HG03575 (cell line): ENCODE results near the gene TRIM56.
"Not testable (repeated sequence)": the region's sequence is repeated elsewhere in the genome, so short reads cannot be mapped to it uniquely, and the experiment has no call there.

Source experiments
- ATAC-seq: cut with Tn5 transposase; IDR thresholded peaks from one replicate; pipeline ENCODE4 v1.9.1; 2021; ENCODE audit not compliant: unreplicated experiment, insufficient number of reproducible peaks, low FRiP score; ENCODE audit errors: extremely low read depth

Gene TRIM56

DNA sequence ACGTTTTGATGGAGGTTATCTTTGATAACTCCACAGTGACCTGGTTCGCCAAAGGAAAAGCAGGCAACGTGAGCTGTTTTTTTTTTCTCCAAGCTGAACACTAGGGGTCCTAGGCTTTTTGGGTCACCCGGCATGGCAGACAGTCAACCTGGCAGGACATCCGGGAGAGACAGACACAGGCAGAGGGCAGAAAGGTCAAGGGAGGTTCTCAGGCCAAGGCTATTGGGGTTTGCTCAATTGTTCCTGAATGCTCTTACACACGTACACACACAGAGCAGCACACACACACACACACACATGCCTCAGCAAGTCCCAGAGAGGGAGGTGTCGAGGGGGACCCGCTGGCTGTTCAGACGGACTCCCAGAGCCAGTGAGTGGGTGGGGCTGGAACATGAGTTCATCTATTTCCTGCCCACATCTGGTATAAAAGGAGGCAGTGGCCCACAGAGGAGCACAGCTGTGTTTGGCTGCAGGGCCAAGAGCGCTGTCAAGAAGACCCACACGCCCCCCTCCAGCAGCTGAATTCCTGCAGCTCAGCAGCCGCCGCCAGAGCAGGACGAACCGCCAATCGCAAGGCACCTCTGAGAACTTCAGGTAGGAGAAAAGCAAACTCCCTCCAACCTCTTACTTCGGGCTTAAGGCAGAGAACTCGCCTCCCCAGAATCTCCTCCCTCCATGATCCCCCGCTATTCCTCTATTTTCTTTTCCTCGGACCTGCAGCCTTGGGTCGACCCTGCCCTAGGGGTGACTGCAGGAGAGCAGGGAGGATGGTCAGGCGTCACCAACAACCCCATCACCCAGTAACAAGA lies 41.6 kb downstream of the TRIM56 start, which contains the start of gene SERPINE1:
Gene SERPINE1, plus strand, starts transcription at position 454 of the 809 bp plus-strand sequence. CDS start 1,290 bp downstream, outside the sequence.
- ATAC-seq = no peak

DNA sequence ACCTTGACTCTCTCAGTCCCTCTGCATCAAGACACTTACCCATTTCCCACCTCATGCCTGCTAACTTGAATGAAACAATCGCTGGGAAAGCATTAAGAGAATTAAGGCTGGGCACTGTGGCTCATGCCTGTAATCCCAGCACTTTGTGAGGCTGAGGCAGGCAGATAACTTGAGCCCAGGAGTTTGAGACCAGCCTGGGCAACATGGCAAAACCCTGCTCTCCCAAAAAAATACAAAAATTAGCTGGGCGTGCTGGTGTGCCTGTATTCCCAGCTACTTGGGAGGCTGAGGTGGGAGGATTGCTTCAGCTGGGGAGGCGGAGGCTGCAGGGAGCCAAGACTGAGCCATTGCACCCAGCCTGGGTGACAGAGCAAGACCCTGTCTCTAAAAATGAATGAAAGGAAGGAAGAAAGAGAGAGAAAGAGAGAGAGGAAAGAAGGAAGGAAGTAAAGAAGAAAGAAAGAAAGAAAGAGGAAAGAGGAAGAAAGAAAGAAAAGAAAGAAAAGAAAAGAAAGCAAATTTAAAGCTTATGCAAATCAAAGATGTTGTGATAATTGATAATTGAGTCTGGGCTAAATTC lies 42.3 kb downstream of the TRIM56 start:
- no peak for ATAC-seq

GRCh38 chr7:101128040-101128834 lies 43.0 kb downstream of the TRIM56 start:
- ATAC-seq = no peak

DNA sequence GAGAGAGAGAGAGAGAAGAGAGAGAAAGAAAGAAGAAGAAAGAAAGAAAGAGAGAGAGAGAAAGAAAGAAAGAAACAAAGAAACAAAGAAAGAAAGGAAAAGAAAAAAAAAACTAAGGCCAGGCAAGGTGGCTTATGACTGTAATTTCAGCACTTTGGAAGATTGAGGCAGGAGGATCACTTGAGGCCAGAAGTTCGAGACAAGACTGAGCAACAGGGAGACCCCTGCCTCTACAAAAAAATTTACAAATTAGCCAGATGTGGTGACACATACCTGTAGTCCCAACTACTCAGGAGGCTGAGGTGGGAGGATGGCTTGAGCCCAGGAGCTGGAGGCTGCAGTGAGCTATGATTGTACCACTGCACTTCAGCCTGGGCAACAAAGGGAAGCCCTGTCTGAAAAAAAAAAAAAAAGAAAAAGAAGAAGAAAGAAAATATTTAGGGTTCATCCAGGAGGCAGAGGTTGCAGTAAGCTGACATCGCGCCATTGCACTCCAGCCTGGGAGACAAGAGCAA lies 44.4 kb downstream of the TRIM56 start:
- no peak for ATAC-seq

DNA sequence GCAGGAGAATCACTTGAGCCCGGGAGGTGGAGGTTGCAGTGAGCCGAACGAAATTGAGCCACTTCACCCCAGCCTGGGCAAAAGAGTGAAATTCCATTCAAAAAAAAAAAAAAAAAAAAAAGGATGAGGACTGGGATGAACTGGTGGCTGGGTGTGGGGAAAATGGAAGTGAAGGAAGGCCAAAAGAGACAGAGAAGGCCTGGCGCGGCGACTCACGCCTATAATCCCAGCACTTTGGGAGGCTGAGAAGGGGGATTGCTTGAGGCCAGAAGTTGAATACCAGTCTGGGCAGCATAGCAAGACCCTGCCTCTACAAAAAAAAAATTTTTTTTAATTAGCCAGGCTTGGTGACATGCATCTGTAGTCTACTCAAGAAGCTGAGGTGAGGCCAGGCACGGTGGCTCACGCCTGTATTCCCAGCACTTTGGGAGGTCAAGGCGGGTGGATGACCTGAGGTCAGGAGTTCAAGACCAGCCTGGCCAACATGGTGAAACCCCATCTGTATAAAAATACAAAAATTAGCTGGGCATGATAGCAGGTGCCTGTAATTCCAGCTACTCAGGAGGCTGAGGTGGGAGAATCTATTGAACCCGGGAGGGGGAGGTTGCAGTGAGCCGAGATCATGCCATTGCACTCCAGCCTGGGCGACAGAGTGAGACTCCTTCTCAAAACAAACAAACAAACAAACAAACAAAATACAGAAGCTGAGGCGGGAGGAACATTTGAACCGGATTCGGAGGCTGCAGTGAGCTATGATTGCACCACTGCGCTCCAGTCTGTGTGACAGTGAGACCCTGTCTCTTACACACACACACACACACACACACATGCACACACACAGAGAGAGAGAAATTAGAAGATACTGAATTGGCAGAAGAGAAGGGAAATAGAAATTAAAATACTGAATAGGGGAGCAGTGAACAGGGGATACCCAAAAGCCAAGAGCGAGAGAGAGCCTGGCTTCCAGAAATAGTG lies 47.6 kb downstream of the TRIM56 start:
- ATAC-seq = not testable (repeated sequence)

DNA sequence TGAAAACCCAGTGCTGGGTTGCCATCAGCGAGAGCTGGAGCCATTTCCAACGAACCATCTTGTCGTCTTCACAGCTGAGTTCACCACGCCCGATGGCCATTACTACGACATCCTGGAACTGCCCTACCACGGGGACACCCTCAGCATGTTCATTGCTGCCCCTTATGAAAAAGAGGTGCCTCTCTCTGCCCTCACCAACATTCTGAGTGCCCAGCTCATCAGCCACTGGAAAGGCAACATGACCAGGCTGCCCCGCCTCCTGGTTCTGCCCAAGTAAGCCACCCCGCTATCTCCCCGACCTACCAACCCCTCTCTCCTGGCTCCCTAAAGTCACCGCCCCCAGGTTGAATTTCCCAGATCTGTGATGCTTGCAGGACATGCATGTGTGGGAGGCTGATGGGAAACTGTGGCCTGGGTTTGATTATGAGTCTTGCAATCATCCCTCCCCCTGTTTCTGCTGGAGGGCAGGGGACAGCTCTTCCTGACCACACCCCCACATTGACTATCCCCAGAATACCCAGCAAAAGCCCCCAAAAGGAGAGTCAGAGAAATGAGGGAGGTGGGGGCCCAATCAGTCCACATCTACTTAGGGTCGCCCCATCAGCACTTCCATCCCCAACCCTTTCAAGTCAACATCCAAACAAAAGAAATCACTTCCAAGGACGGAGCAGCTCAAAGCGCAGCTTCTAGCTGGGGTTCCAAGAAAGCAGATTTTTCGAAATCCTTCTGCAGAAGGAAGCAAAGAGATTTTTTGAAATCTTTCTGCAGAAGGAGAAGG lies 48.5 kb downstream of the TRIM56 start:
- ATAC-seq = no peak

DNA sequence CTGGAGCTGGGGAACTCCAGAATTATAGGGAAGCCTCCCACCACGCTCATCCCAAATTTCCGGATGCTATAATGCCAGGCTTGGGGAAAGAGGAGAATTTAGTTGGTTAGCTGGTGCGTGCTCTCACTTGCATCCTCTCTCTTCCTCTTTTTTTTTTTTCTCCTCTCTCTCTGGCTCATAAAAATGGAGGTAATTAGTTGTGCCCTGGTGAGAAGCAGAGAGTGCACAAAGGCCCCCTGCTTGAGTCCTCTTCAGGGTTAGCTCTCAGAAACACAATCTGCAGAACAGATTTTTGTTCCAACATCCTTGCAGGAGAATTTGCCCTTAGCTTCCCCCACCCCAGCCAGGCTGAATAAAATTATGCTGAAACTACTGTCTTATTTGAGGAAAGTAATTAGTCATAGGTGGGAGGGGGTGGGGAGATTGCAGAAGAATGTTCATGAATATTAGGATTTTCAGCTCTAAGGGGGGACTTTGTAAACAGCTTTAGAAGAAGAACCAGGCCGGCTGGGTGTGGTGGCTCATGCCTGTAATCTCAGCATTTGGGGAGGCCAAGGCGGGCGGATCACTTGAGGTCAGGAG lies 49.2 kb downstream of the TRIM56 start:
- ATAC-seq = no peak

DNA sequence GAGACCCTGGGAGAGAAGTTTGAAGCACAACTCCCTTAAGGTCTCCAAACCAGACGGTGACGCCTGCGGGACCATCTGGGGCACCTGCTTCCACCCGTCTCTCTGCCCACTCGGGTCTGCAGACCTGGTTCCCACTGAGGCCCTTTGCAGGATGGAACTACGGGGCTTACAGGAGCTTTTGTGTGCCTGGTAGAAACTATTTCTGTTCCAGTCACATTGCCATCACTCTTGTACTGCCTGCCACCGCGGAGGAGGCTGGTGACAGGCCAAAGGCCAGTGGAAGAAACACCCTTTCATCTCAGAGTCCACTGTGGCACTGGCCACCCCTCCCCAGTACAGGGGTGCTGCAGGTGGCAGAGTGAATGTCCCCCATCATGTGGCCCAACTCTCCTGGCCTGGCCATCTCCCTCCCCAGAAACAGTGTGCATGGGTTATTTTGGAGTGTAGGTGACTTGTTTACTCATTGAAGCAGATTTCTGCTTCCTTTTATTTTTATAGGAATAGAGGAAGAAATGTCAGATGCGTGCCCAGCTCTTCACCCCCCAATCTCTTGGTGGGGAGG lies 52.5 kb downstream of the TRIM56 start:
- no peak for ATAC-seq

DNA sequence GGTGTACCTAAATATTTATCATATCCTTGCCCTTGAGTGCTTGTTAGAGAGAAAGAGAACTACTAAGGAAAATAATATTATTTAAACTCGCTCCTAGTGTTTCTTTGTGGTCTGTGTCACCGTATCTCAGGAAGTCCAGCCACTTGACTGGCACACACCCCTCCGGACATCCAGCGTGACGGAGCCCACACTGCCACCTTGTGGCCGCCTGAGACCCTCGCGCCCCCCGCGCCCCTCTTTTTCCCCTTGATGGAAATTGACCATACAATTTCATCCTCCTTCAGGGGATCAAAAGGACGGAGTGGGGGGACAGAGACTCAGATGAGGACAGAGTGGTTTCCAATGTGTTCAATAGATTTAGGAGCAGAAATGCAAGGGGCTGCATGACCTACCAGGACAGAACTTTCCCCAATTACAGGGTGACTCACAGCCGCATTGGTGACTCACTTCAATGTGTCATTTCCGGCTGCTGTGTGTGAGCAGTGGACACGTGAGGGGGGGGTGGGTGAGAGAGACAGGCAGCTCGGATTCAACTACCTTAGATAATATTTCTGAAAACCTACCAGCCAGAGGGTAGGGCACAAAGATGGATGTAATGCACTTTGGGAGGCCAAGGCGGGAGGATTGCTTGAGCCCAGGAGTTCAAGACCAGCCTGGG lies 53.1 kb downstream of the TRIM56 start:
- ATAC-seq = no peak

GRCh38 chr7:101140339-101140699 lies 55.0 kb downstream of the TRIM56 start:
- no peak for ATAC-seq

- ATAC-seq = no peak
These were observed 55.6 kb downstream of the TRIM56 start for GRCh38 chr7:101140746-101141382.
